GM12878 (cell line): ENCODE results near the gene OMP. TPM values are rescaled to one million over a fixed set of nuclear protein-coding genes. Genes with fewer than 3 reads are reported as not detected.
A peak's percentile ranks its signal among the peaks of the same experiment; 100 is the strongest.

Experiments
- ATAC-seq: fragments of 200-7000 bp; cut with Tn5 transposase; 3 replicates; pipeline ENCODE4 v1.9.1; 2020; ENCODE audit warnings: mild to moderate bottlenecking, moderate library complexity
- BruUV-seq: library from RNA; stranded (reverse); fragments of 400-500 nt; replicated peaks from 2 replicates; lab custom pipeline; 2021; lab: Mats Ljungman, UMichigan
- CTCF ChIA-PET: fragments of 300-600 bp; sonication (Branson Sonifier 250); formaldehyde crosslinking; extraction: SDS; loops from one replicate; lab custom pipeline; 2021; ENCODE audit warnings: inconsistent platforms; lab: Yijun Ruan, JAX
- POLR2A ChIA-PET: fragments of 350-600 bp; formaldehyde crosslinking; extraction: SDS; loops from one replicate; lab custom pipeline; 2021; ENCODE audit warnings: inconsistent platforms; lab: Charles Lee
- RAD21 ChIA-PET: fragments of 300-600 bp; sonication (Branson Sonifier 250); formaldehyde crosslinking; loops from one replicate; lab custom pipeline; 2023; ENCODE audit warnings: antibody characterized with exemption; ENCODE audit not compliant: unreplicated experiment; lab: Charles Lee
- SMC1A ChIA-PET: fragments of 300-600 bp; sonication (Branson Sonifier 250); formaldehyde crosslinking; loops from one replicate; lab custom pipeline; 2023; ENCODE audit not compliant: unreplicated experiment, uncharacterized antibody; lab: Charles Lee
- DNase-seq: peaks from one replicate; pipeline ENCODE4 v3.0.0-alpha.2; 2011; ENCODE audit warnings: low read depth, low spot score
- FAIRE-seq: peaks from 3 replicates; lab custom pipeline; 2011; peaks lifted over from hg19 to GRCh38; lab: Jason Lieb, UNC
- H2AFZ ChIP-seq: 2 replicates; pipeline ENCODE4 v1.6.0; 2011; ENCODE audit warnings: low read depth, low read length, control low read depth; ENCODE audit not compliant: control insufficient read depth
- H3K27ac ChIP-seq: 2 replicates; pipeline ENCODE4 v1.5.1; 2011; ENCODE audit warnings: control low read depth; ENCODE audit not compliant: control insufficient read depth, insufficient read depth
- H3K27me3 ChIP-seq, 2 experiments: replicated peaks in 1 of 2; 2 replicates each; pipeline versions ENCODE4 v1.6.0 to v1.6.1; 2011; ENCODE audit warnings: low read length in 1 of 2; ENCODE audit not compliant: control insufficient read depth in 2 of 2, insufficient read depth in 2 of 2
- H3K36me3 ChIP-seq, 2 experiments: 2 replicates each; pipeline ENCODE4 v1.5.1; 2011; ENCODE audit warnings: low read length in 1 of 2; ENCODE audit not compliant: control insufficient read depth in 2 of 2, insufficient read depth in 2 of 2
- H3K4me1 ChIP-seq: 2 replicates; pipeline ENCODE4 v1.6.1; 2011; ENCODE audit warnings: mild to moderate bottlenecking, low read length, moderate library complexity, mixed read lengths; ENCODE audit not compliant: control insufficient read depth, insufficient read depth
- H3K4me2 ChIP-seq: 2 replicates; pipeline ENCODE4 v1.6.0; 2011; ENCODE audit warnings: control low read depth; ENCODE audit not compliant: control insufficient read depth, insufficient read depth
- H3K4me3 ChIP-seq: fragments of 200-600 bp; sonication (generic); 2 replicates; pipeline ENCODE4 v1.5.1; 2016
- H3K79me2 ChIP-seq: 2 replicates; pipeline ENCODE4 v1.6.0; 2011; ENCODE audit warnings: low read length; ENCODE audit not compliant: control insufficient read depth, insufficient read depth
- H3K9ac ChIP-seq: 2 replicates; pipeline ENCODE4 v1.8.0; 2011; ENCODE audit warnings: low read length, control low read depth, mixed read lengths; ENCODE audit not compliant: control insufficient read depth, insufficient read depth
- H3K9me3 ChIP-seq: replicated peaks from 3 replicates; pipeline ENCODE4 v1.5.1; 2011; ENCODE audit warnings: mild to moderate bottlenecking, low read length; ENCODE audit not compliant: control insufficient read depth, insufficient read depth
- H4K20me1 ChIP-seq: 2 replicates; pipeline ENCODE4 v1.6.0; 2011; ENCODE audit not compliant: control insufficient read depth, insufficient read depth
- HDAC2 ChIP-seq: fragments of 200-600 bp; sonication (generic); IDR thresholded peaks from 2 replicates; pipeline ENCODE4 v1.6.1; 2017
- NR2F1 ChIP-seq: fragments of 450-650 bp; conservative IDR thresholded peaks from 2 replicates; pipeline ENCODE4 v1.6.1; 2017; ENCODE audit warnings: mild to moderate bottlenecking
- SRF ChIP-seq, 2 experiments: IDR thresholded peaks; 2 replicates each; pipeline ENCODE4 v1.6.1; 2011; ENCODE audit warnings: low read depth in 2 of 2, low read length in 2 of 2, mild to moderate bottlenecking in 1 of 2, moderate library complexity in 1 of 2
- STAT3 ChIP-seq: IDR thresholded peaks from 2 replicates; pipeline ENCODE4 v1.6.1; 2011; ENCODE audit warnings: low read depth, low read length, improper control_type of control experiment
- TARDBP ChIP-seq: IDR thresholded peaks from 2 replicates; pipeline ENCODE4 v1.6.1; 2016; ENCODE audit warnings: borderline replicate concordance
- TCF7 ChIP-seq: IDR thresholded peaks from 2 replicates; pipeline ENCODE4 v1.6.1; 2014; ENCODE audit warnings: antibody characterized with exemption, borderline replicate concordance
- WGBS: methylation state at CpG from one replicate; pipeline ENCODE4 v1.1.6; 2016; ENCODE audit warnings: low lambda C conversion rate; ENCODE audit not compliant: insufficient replicate concordance, insufficient coverage; ENCODE audit errors: missing lambda C conversion rate; 5-methylcytosine and 5-hydroxymethylcytosine counted together
- in situ Hi-C: fragments of 300-500 bp; cut with MboI; formaldehyde crosslinking; loops from 9 replicates; pipeline ENCODE4 v1.14.3; 2018; ENCODE audit warnings: mixed read lengths
- intact Hi-C: fragments of 100-400 bp; cut with micrococcal nuclease; formaldehyde crosslinking; loops from one replicate; pipeline ENCODE4 v1.14.2; 2022; ENCODE audit not compliant: unreplicated experiment
- polyA plus RNA-seq, 11 experiments: library from polyadenylated mRNA; depleted of rRNA in 4 of 11; unstranded in 6 of 11; stranded (reverse) in 5 of 11; fragments of >200 nt; fragmentation: Nextera tagmentation in 4 of 11; fragmentation: Illumina TruSeq in 1 of 11; extraction: Ambion mirVana in 4 of 11; extraction: Trizol in 1 of 11; gene quantifications; 1 replicate in 1 of 11; 2 replicates in 10 of 11; pipeline versions ENCODE4 v1.2.1 to v1.2.3, GENCODE V29; 2011 to 2016; ENCODE audit warnings: inconsistent platforms in 2 of 11, missing spikeins in 2 of 11, low read depth in 1 of 11
- total RNA-seq, 4 experiments: library from RNA; depleted of rRNA in 3 of 4; stranded (reverse); fragments of >200 nt in 3 of 4; fragmentation: Illumina TruSeq in 1 of 4; extraction: Trizol in 1 of 4; gene quantifications; 2 replicates each; pipeline versions ENCODE4 v1.2.1 to v1.2.3, GENCODE V29; 2013 to 2021
- TF ChIP-seq, protein P1 (sequence below): fragments of 450-650 bp; IDR thresholded peaks from 2 replicates; pipeline ENCODE4 v1.6.1; 2014; ENCODE audit warnings: mild to moderate bottlenecking
- TF ChIP-seq, protein P2 (sequence below), 3 experiments: IDR thresholded peaks in 2 of 3; conservative IDR thresholded peaks in 1 of 3; 2 replicates each; pipeline ENCODE4 v1.5.1; 2011; ENCODE audit warnings: low read depth in 3 of 3, low read length in 3 of 3, mild to moderate bottlenecking in 3 of 3, control low read depth in 2 of 3, moderate library complexity in 2 of 3, inconsistent platforms in 1 of 3, mixed read lengths in 1 of 3; ENCODE audit not compliant: control insufficient read depth in 2 of 3, insufficient read depth in 1 of 3; ENCODE audit errors: extremely low read depth in 1 of 3

The OMP gene
- total and polyA plus RNA-seq, 10 of the 15 experiments (the other 5 are each of a cell fraction or from before 2014, with no cell fraction given), result not detected

DNA sequence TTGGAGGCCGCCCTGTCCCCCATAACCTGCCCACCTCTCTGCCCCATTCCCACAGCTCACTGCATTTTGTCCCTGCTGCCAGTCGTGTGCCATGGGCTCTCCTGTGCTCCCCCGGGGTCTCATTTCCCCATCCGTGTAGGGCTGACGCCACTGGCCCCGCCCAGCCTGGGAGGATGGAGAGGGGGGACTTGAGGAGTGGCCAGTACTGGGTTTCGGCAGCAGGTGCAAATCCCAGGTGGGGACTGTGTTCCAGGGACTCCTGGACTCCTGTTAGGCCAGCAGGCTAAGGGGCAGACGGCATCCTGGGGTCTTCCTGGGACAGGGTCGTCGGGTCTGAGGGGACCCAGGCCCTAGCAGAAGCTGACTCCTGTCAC is 24.2 kb downstream of the OMP start:
- Histone ChIP-seq H3K4me2 (peak overlapping the region; percentile 71), H3K27ac (no peak overlapping the region), H3K4me1 (0 out of 2 replicates have a peak, but pooled peaks cover 3% of the 10 kb centered on the region), H4K20me1 (no peaks in the 10 kb centered on the region), H3K4me3 (no peak overlapping the region), H3K9ac (no peak overlapping the region), H3K36me3 (no peaks in the 10 kb centered on the region), H2AFZ (peak overlapping the region; percentile 52; the same call in 1 of the 2 replicates), H3K27me3 (peaks cover 0 to 3% of the 10 kb centered on the region in 2 experiments; a peak in 2 of 4 replicates), H3K9me3 (no peaks in the 10 kb centered on the region), H3K79me2 (no peaks in the 10 kb centered on the region)
- 3% methylated on average over 10 of the region's 10 CpGs for WGBS
- BruUV-seq, result no TSS peak
- intact Hi-C loops (loop anchor here (1.0 to 5.0 kb wide), 3 partner anchors 61 to 492 kb away; no protein-coding TSS in a partner anchor), in situ Hi-C loops (no loop called here)
- CTCF ChIA-PET, result interaction anchor here (0.6 to 3.6 kb wide), 29 partner anchors 9 to 721 kb away, joined by 3 to 50 read pairs (median 4); no protein-coding TSS in a partner anchor
- POLR2A ChIA-PET, result interaction anchor here (0.6 kb wide), 1 partner anchor 420 kb away, joined by 4 read pairs; no protein-coding TSS in a partner anchor
- ATAC-seq (peak; percentile 17), FAIRE-seq (no peak), DNase-seq (no peak)
- TF ChIP-seq NR2F1 (no peak), STAT3 (no peak), TARDBP (no peak), HDAC2 (no peak), SRF (IDR thresholded peaks at IDR 0.05; ENCODE audit: low read depth in 2 of 2, low read length in 2 of 2) (no peak), TCF7 (no peak)
- TF ChIP-seq, protein P1, sequence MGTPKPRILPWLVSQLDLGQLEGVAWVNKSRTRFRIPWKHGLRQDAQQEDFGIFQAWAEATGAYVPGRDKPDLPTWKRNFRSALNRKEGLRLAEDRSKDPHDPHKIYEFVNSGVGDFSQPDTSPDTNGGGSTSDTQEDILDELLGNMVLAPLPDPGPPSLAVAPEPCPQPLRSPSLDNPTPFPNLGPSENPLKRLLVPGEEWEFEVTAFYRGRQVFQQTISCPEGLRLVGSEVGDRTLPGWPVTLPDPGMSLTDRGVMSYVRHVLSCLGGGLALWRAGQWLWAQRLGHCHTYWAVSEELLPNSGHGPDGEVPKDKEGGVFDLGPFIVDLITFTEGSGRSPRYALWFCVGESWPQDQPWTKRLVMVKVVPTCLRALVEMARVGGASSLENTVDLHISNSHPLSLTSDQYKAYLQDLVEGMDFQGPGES, result no peak
- TF ChIP-seq, protein P2, sequence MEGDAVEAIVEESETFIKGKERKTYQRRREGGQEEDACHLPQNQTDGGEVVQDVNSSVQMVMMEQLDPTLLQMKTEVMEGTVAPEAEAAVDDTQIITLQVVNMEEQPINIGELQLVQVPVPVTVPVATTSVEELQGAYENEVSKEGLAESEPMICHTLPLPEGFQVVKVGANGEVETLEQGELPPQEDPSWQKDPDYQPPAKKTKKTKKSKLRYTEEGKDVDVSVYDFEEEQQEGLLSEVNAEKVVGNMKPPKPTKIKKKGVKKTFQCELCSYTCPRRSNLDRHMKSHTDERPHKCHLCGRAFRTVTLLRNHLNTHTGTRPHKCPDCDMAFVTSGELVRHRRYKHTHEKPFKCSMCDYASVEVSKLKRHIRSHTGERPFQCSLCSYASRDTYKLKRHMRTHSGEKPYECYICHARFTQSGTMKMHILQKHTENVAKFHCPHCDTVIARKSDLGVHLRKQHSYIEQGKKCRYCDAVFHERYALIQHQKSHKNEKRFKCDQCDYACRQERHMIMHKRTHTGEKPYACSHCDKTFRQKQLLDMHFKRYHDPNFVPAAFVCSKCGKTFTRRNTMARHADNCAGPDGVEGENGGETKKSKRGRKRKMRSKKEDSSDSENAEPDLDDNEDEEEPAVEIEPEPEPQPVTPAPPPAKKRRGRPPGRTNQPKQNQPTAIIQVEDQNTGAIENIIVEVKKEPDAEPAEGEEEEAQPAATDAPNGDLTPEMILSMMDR (IDR thresholded peaks at IDR 0.05 in 2 of 3, conservative IDR thresholded peaks at IDR 0.05 in 1 of 3; ENCODE audit: control insufficient read depth in 2 of 3, extremely low read depth in 1 of 3, insufficient read depth in 1 of 3, low read depth in 3 of 3, low read length in 3 of 3), result no peak
- SMC1A ChIA-PET, result interaction anchor here (0.6 to 2.3 kb wide), 8 partner anchors 9 to 493 kb away, joined by 3 to 20 read pairs (median 4); no protein-coding TSS in a partner anchor
- RAD21 ChIA-PET, result interaction anchor here (0.8 to 1.9 kb wide), 5 partner anchors 59 to 430 kb away, joined by 3 to 13 read pairs (median 5); no protein-coding TSS in a partner anchor
